ENCODE data around the gene PPFIA1. TPM values are rescaled to one million over a fixed set of nuclear protein-coding genes. Genes with fewer than 3 reads are reported as not detected.
A peak's percentile ranks its signal among the peaks of the same experiment; 100 is the strongest.

The PPFIA1 gene
- total and polyA plus RNA-seq, 2 of the 13 experiments (the other 11 are each of a cell fraction or from before 2014, with no cell fraction given): 29.9 to 45.2 TPM

DNA sequence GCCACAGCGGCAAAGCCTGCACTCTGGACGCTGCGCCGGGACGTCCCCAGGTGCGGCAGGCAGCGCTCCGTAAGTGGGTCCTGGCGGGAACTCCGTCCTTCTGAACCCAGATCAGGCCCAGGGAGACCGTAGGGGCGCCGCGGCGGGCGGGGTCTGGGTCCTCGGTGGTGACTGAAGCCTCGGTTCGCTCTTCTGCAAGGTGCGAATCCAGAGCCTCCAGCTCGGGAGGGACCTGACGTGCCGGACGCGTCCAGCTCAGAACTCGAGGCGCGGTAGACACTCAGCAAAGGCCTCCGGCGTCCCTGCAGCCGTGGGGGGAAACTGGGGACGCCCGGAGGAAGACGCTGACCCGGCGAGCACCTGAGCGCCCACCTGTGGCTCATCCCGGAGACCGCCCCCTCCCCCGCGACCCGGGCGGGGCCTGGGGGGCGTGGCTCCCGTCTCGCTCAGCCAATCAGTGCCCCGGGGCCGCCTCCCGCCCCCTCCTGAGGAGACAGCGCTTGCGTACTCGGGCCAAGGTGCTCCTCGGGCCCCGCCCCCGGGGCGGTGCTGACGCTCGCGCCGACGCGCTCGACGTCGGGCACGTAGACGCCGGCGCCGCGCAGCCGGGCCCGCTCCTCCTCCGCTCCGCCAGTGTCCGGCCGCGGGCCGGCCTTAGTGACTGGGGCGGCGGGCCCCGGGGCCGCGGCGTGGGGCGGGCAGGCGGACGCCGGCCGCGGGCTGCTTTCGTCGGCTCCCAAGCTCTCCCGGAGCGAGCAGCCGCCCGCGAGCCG is at the start of gene PPFIA1 (continued):
- no peak for TF ChIP-seq ZNF644 (CRISPR knock-in tag; IDR thresholded peaks at IDR 0.05; ENCODE audit: low read depth)
- TF ChIP-seq MYC (CRISPR knock-in tag; IDR thresholded peaks at IDR 0.05; ENCODE audit: borderline replicate concordance): peak; percentile 60; the same call in 1 of the 2 replicates
- TF ChIP-seq, protein P1, sequence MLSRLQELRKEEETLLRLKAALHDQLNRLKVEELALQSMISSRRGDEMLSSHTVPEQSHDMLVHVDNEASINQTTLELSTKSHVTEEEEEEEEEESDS (CRISPR knock-in tag; IDR thresholded peaks at IDR 0.05; ENCODE audit: borderline replicate concordance): no peak
- TF ChIP-seq ZNF3 (CRISPR knock-in tag; IDR thresholded peaks at IDR 0.05): no peak
- TF ChIP-seq ZSCAN25 (CRISPR knock-in tag; IDR thresholded peaks at IDR 0.05): no peak
- TF ChIP-seq POLR2G (IDR thresholded peaks at IDR 0.05; ENCODE audit: low read depth, low read length): peak; percentile 79
- TF ChIP-seq, protein P2, sequence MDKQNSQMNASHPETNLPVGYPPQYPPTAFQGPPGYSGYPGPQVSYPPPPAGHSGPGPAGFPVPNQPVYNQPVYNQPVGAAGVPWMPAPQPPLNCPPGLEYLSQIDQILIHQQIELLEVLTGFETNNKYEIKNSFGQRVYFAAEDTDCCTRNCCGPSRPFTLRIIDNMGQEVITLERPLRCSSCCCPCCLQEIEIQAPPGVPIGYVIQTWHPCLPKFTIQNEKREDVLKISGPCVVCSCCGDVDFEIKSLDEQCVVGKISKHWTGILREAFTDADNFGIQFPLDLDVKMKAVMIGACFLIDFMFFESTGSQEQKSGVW (CRISPR knock-in tag; IDR thresholded peaks at IDR 0.05; ENCODE audit: borderline replicate concordance): no peak
- TF ChIP-seq POGZ (CRISPR knock-in tag; IDR thresholded peaks at IDR 0.05): no peak
- TF ChIP-seq, protein P3, sequence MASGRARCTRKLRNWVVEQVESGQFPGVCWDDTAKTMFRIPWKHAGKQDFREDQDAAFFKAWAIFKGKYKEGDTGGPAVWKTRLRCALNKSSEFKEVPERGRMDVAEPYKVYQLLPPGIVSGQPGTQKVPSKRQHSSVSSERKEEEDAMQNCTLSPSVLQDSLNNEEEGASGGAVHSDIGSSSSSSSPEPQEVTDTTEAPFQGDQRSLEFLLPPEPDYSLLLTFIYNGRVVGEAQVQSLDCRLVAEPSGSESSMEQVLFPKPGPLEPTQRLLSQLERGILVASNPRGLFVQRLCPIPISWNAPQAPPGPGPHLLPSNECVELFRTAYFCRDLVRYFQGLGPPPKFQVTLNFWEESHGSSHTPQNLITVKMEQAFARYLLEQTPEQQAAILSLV (CRISPR knock-in tag; IDR thresholded peaks at IDR 0.05; ENCODE audit: borderline replicate concordance): no peak
- TF ChIP-seq NR1H2 (CRISPR knock-in tag; IDR thresholded peaks at IDR 0.05; ENCODE audit: borderline replicate concordance, low read depth): no peak
- TF ChIP-seq TAF15 (IDR thresholded peaks at IDR 0.05; ENCODE audit: low read depth, low read length, poor library complexity, severe bottlenecking): no peak
- TF ChIP-seq HDAC2 (CRISPR knock-in tag; IDR thresholded peaks at IDR 0.05): peak; percentile 66; the same call in 1 of the 2 replicates
- peak; percentile 66; the same call in 1 of the 2 replicates for TF ChIP-seq ZNF678 (CRISPR knock-in tag; IDR thresholded peaks at IDR 0.05)
- peak; percentile 20; the same call in 1 of the 2 replicates for TF ChIP-seq ZNF263 (CRISPR knock-in tag; IDR thresholded peaks at IDR 0.05)
- no peak for TF ChIP-seq ETV6 (CRISPR knock-in tag; conservative IDR thresholded peaks at IDR 0.05)
- TF ChIP-seq ZNF552 (CRISPR knock-in tag; IDR thresholded peaks at IDR 0.05; ENCODE audit: borderline replicate concordance): no peak
- no peak for TF ChIP-seq FOXO1 (CRISPR knock-in tag; IDR thresholded peaks at IDR 0.05)
- TF ChIP-seq ZNF577 (CRISPR knock-in tag; IDR thresholded peaks at IDR 0.05; ENCODE audit: borderline replicate concordance, low read depth): no peak
- TF ChIP-seq ZNF331 (CRISPR knock-in tag; IDR thresholded peaks at IDR 0.05): 0 out of 2 replicates have a peak, but pooled peaks have one; percentile 38
- peak; percentile 43; the same call in 1 of the 2 replicates for TF ChIP-seq ZNF605 (CRISPR knock-in tag; IDR thresholded peaks at IDR 0.05)
- peak; percentile 31; the same call in 1 of the 2 replicates for TF ChIP-seq MED1 (CRISPR knock-in tag; IDR thresholded peaks at IDR 0.05)
- TF ChIP-seq GLI4 (CRISPR knock-in tag; IDR thresholded peaks at IDR 0.05; ENCODE audit: borderline replicate concordance): no peak
- TF ChIP-seq DNMT3B (CRISPR knock-in tag; conservative IDR thresholded peaks at IDR 0.05): no peak
- TF ChIP-seq ZNF101 (CRISPR knock-in tag; IDR thresholded peaks at IDR 0.05; ENCODE audit: borderline replicate concordance, low read depth): no peak
- TF ChIP-seq, protein P4, sequence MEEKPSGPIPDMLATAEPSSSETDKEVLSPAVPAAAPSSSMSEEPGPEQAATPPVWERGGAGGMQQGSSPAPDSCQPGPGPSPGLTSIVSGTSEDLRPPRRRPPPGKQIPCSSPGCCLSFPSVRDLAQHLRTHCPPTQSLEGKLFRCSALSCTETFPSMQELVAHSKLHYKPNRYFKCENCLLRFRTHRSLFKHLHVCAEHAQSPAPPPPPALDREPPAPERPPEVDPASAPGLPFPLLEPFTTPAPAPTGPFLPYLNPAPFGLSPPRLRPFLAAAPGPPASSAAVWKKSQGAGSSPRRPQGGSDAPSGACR (CRISPR knock-in tag; IDR thresholded peaks at IDR 0.05): no peak
- TF ChIP-seq KLF6 (CRISPR knock-in tag; IDR thresholded peaks at IDR 0.05): no peak; the same call in 1 of the 2 replicates
- no peak for TF ChIP-seq TOE1 (CRISPR knock-in tag; IDR thresholded peaks at IDR 0.05)

Data from HepG2 (cell line).